ENCODE data around the gene HDAC4.

DNA sequence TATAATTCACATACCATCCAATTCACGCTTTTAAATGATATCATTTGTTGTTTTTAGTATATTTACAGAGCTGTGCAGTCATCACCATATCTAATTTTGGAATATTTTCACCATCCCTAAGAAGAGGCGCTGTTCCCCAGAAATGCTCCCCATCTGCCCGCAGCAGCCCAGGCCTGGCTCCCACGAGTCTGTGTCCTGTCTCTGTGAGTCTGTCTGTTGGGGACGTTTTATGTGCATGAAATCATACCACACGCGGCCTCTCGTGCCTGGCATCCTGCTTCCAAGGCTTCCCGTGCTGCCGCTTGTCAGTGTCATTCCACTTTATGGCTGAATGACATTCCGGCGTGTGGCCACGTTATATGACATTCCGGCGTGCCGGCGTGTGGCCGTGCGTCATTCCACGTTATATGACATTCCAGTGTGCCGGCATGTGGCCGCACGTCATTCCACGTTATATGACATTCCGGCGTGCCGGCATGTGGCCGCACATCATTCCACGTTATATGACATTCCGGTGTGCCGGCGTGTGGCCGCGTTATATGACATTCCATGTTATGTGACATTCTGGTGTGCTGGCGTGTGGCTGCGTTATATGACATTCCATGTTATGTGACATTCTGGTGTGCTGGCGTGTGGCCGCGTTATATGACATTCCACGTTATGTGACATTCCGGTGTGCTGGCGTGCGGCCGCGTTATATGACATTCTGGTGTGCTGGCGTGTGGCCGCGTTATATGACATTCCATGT, 276.5 kb downstream of the HDAC4 start:
- TF ChIP-seq POLR2A (IDR thresholded peaks at IDR 0.05) (no peak), EP300 (IDR thresholded peaks at IDR 0.05) (no peak)
